ENCODE results near the gene INHBA.

Gene INHBA

GRCh38 chr7:41641011-41641664, 61.8 kb downstream of the INHBA start:
- no peak overlapping the region for H3K4me2 ChIP-seq
- no peak overlapping the region for H3K9ac ChIP-seq
- H3K27ac ChIP-seq, result no peak overlapping the region
- H3K36me3 ChIP-seq, result no peaks in the 10 kb centered on the region
- TF ChIP-seq Cebpa-rat (IDR thresholded peaks at IDR 0.05), result no peak
- no peaks in the 10 kb centered on the region for H3K27me3 ChIP-seq
- no peaks in the 10 kb centered on the region for H3K4me1 ChIP-seq
- no peaks in the 10 kb centered on the region for H4K20me1 ChIP-seq
- H3K4me3 ChIP-seq, result no peak overlapping the region
- H3K9me3 ChIP-seq (replicated peaks in 1 of 11), result no peaks in the 10 kb centered on the region

GRCh38 chr7:41640487-41640886, 62.4 kb downstream of the INHBA start:
- Histone ChIP-seq H3K9ac (no peak overlapping the region), H3K36me3 (no peaks in the 10 kb centered on the region), H3K4me3 (no peak overlapping the region), H3K4me2 (no peak overlapping the region), H3K27me3 (no peaks in the 10 kb centered on the region), H3K4me1 (no peaks in the 10 kb centered on the region), H4K20me1 (no peaks in the 10 kb centered on the region), H3K9me3 (replicated peaks in 1 of 11) (no peaks in the 10 kb centered on the region), H3K27ac (no peak overlapping the region)
- TF ChIP-seq Cebpa-rat (IDR thresholded peaks at IDR 0.05), result no peak

- no peaks in the 10 kb centered on the region for H4K20me1 ChIP-seq
- TF ChIP-seq Cebpa-rat (IDR thresholded peaks at IDR 0.05), result no peak
- H3K36me3 ChIP-seq, result no peaks in the 10 kb centered on the region
- H3K4me2 ChIP-seq, result no peak overlapping the region
- no peaks in the 10 kb centered on the region for H3K4me1 ChIP-seq
- H3K27me3 ChIP-seq, result no peaks in the 10 kb centered on the region
- no peak overlapping the region for H3K27ac ChIP-seq
- no peak overlapping the region for H3K9ac ChIP-seq
- no peaks in the 10 kb centered on the region for H3K9me3 ChIP-seq (replicated peaks in 1 of 11)
- H3K4me3 ChIP-seq, result no peak overlapping the region
Measured at GRCh38 chr7:41637049-41637448, 65.8 kb downstream of the INHBA start.
